Epithelial cell of proximal tubule (primary cell): ENCODE measurements around the gene PMEL. TPM values are rescaled to one million over a fixed set of nuclear protein-coding genes. Genes with fewer than 3 reads are reported as not detected.

Source experiments
- DNase-seq: peaks from one replicate; pipeline ENCODE4 v3.0.0-alpha.2; 2011; ENCODE audit warnings: low read depth
- H3K4me3 ChIP-seq: 2 replicates; pipeline ENCODE4 v1.5.1; 2011; ENCODE audit warnings: low read depth, mild to moderate bottlenecking, low read length
- CTCF ChIP-seq: conservative IDR thresholded peaks from 2 replicates; pipeline ENCODE4 v1.5.1; 2012; ENCODE audit warnings: low read depth, mild to moderate bottlenecking, low read length
- total RNA-seq: library from RNA; depleted of rRNA; stranded (reverse); fragments of >200 nt; gene quantifications from 2 replicates; pipeline ENCODE4 v1.2.3, GENCODE V29; 2015

PMEL gene
- total RNA-seq, 1 donor from 2014 or later = 3.7 TPM

GRCh38 chr12:55940065-55940732 lies 25.6 kb downstream of the PMEL start:
- no peak for DNase-seq
- H3K4me3 ChIP-seq = peak overlapping the region; percentile 7
- TF ChIP-seq CTCF = peak; percentile 95

- DNase-seq = no peak
- H3K4me3 ChIP-seq = no peak overlapping the region
- TF ChIP-seq CTCF = no peak
These were observed 26.9 kb downstream of the PMEL start for GRCh38 chr12:55938826-55939501.

GRCh38 chr12:55937981-55938380 lies 27.9 kb downstream of the PMEL start:
- TF ChIP-seq CTCF = no peak
- no peak for DNase-seq
- H3K4me3 ChIP-seq = no peak overlapping the region

- H3K4me3 ChIP-seq = no peak overlapping the region
These were observed 30.1 kb downstream of the PMEL start for GRCh38 chr12:55935738-55936151.

GRCh38 chr12:55934773-55935172 lies 31.1 kb downstream of the PMEL start:
- no peak for DNase-seq
- H3K4me3 ChIP-seq = no peak overlapping the region
- TF ChIP-seq CTCF = no peak

More at GRCh38 chr12:55935738-55936151, 30.1 kb downstream of the PMEL start:
- DNase-seq = no peak
- TF ChIP-seq CTCF = no peak

- H3K4me3 ChIP-seq = no peak overlapping the region
- no peak for DNase-seq
These were observed 31.8 kb downstream of the PMEL start for GRCh38 chr12:55933799-55934742.

More at GRCh38 chr12:55933799-55934742, 31.8 kb downstream of the PMEL start:
- TF ChIP-seq CTCF = no peak
